B cell (primary cell): Measurements from ENCODE around the gene PHACTR3. TPM values are rescaled to one million over a fixed set of nuclear protein-coding genes. Genes with fewer than 3 reads are reported as not detected.
A peak's percentile ranks its signal among the peaks of the same experiment; 100 is the strongest.

Source experiments
- ATAC-seq: fragments of 200-7000 bp; cut with Tn5 transposase; one replicate; pipeline ENCODE4 v1.10.0; 2021; ENCODE audit warnings: low read depth, mild to moderate bottlenecking, moderate number of reproducible peaks, moderate library complexity
- CTCF ChIA-PET: fragments of 350-600 bp; sonication (Branson Sonifier 250); formaldehyde crosslinking; loops from one replicate; lab custom pipeline; 2021; ENCODE audit warnings: antibody characterized with exemption, inconsistent platforms; lab: Charles Lee
- POLR2A ChIA-PET: fragments of 350-600 bp; sonication (Branson Sonifier 250); formaldehyde crosslinking; loops from one replicate; lab custom pipeline; 2021; ENCODE audit warnings: antibody characterized with exemption; lab: Charles Lee
- DNase-seq: peaks from one replicate; pipeline ENCODE4 v3.0.0; 2013
- H2AFZ ChIP-seq: 2 replicates; pipeline ENCODE4 v1.6.1; 2012; ENCODE audit warnings: mild to moderate bottlenecking, low read depth, low read length; ENCODE audit not compliant: insufficient read depth, poor library complexity, severe bottlenecking
- H3K27ac ChIP-seq, 2 donors: 1 replicate in 1 of 2; 2 replicates in 1 of 2; pipeline ENCODE4 v1.5.1; 2012 to 2013; ENCODE audit warnings: low read length in 2 of 2, mild to moderate bottlenecking in 2 of 2, moderate library complexity in 1 of 2
- H3K27me3 ChIP-seq, 4 experiments: fragments of 200-600 bp in 1 of 4; sonication (generic) in 1 of 4; replicated peaks in 1 of 4; 1 replicate in 2 of 4; 2 replicates in 2 of 4; pipeline versions ENCODE4 v1.6.1 to v1.7.0; 2013 to 2016; ENCODE audit warnings: low read length in 3 of 4, mild to moderate bottlenecking in 2 of 4, mixed read lengths in 1 of 4, moderate library complexity in 1 of 4; ENCODE audit not compliant: insufficient read depth in 4 of 4, control insufficient read depth in 3 of 4; ENCODE audit errors: control extremely low read depth in 1 of 4
- H3K36me3 ChIP-seq, 2 experiments: replicated peaks in 1 of 2; 1 replicate in 1 of 2; 2 replicates in 1 of 2; pipeline versions ENCODE4 v1.6.1 to v1.7.1; 2013; ENCODE audit warnings: low read length in 1 of 2; ENCODE audit not compliant: insufficient read depth in 2 of 2, control insufficient read depth in 1 of 2; ENCODE audit errors: control extremely low read depth in 1 of 2, extremely low read depth in 1 of 2
- H3K4me1 ChIP-seq, 2 donors: fragments of 200-600 bp in 1 of 2; sonication (generic) in 1 of 2; 1 replicate in 1 of 2; 2 replicates in 1 of 2; pipeline versions ENCODE4 v1.5.1 to v1.6.1; 2013 to 2017; ENCODE audit warnings: low read length in 2 of 2; ENCODE audit not compliant: control insufficient read depth in 2 of 2, insufficient read depth in 2 of 2
- H3K4me2 ChIP-seq: replicated peaks from 2 replicates; pipeline ENCODE3; 2012; ENCODE audit warnings: mild to moderate bottlenecking, low read depth, low read length; ENCODE audit not compliant: poor library complexity, severe bottlenecking
- H3K4me3 ChIP-seq, 5 experiments: fragments of 200-600 bp in 1 of 5; sonication (generic) in 1 of 5; 1 replicate in 3 of 5; 2 replicates in 2 of 5; pipeline versions ENCODE4 v1.5.1 to v1.7.0; 2011 to 2016; ENCODE audit warnings: low read length in 4 of 5, mild to moderate bottlenecking in 4 of 5, low read depth in 2 of 5, control low read depth in 1 of 5, moderate library complexity in 1 of 5; ENCODE audit not compliant: insufficient read depth in 1 of 5; ENCODE audit errors: control extremely low read depth in 1 of 5, extremely low read depth in 1 of 5
- H3K79me2 ChIP-seq: fragments of 200-600 bp; sonication (generic); one replicate; pipeline ENCODE4 v1.6.0; 2016; ENCODE audit warnings: low read length; ENCODE audit not compliant: control insufficient read depth, insufficient read depth
- H3K9ac ChIP-seq: fragments of 200-600 bp; sonication (generic); 2 replicates; pipeline ENCODE4 v1.6.1; 2017; ENCODE audit warnings: mild to moderate bottlenecking, low read length, moderate library complexity
- H3K9me3 ChIP-seq, 3 donors: one replicate each; pipeline versions ENCODE4 v1.6.1 to v1.7.1; 2013; ENCODE audit warnings: low read length in 2 of 3; ENCODE audit not compliant: control insufficient read depth in 2 of 3, insufficient read depth in 1 of 3; ENCODE audit errors: control extremely low read depth in 1 of 3
- H4K20me1 ChIP-seq: 2 replicates; pipeline ENCODE4 v1.6.0; 2012; ENCODE audit warnings: mild to moderate bottlenecking, low read length; ENCODE audit not compliant: insufficient read depth, control insufficient read depth, poor library complexity, severe bottlenecking
- H3K27ac Mint-ChIP-seq: one replicate; pipeline ENCODE4 v1.8.0; 2021; ENCODE audit warnings: mixed read lengths
- H3K27me3 Mint-ChIP-seq: one replicate; pipeline ENCODE4 v1.8.0; 2021; ENCODE audit warnings: mixed read lengths
- H3K4me1 Mint-ChIP-seq: one replicate; pipeline ENCODE4 v1.8.0; 2021; ENCODE audit warnings: mixed read lengths
- H3K4me3 Mint-ChIP-seq: one replicate; pipeline ENCODE4 v1.8.0; 2021; ENCODE audit warnings: mixed read lengths
- H3K9me3 Mint-ChIP-seq: one replicate; pipeline ENCODE4 v1.8.0; 2022; ENCODE audit warnings: mixed read lengths; ENCODE audit not compliant: insufficient read depth
- EZH2 ChIP-seq: IDR thresholded peaks from 2 replicates; pipeline ENCODE4 v1.6.1; 2012; ENCODE audit warnings: borderline replicate concordance, low read depth, mild to moderate bottlenecking, moderate library complexity, low read length; ENCODE audit not compliant: insufficient read depth, poor library complexity, severe bottlenecking
- WGBS: methylation state at CpG from one replicate; pipeline ENCODE4 v1.1.5; 2013; ENCODE audit warnings: missing lambda C conversion rate; ENCODE audit not compliant: insufficient coverage; 5-methylcytosine and 5-hydroxymethylcytosine counted together
- intact Hi-C: fragments of 100-400 bp; cut with micrococcal nuclease; formaldehyde crosslinking; loops from one replicate; pipeline ENCODE4 v1.10.0; 2022
- polyA plus RNA-seq: library from polyadenylated mRNA; depleted of rRNA; stranded (reverse); fragments of >200 nt; gene quantifications from 2 replicates; pipeline ENCODE4 v1.2.3, GENCODE V29; 2012
- total RNA-seq, 2 donors: library from RNA; stranded (reverse); fragments of 120-200 nt in 1 of 2; gene quantifications; 1 replicate in 1 of 2; 2 replicates in 1 of 2; pipeline versions ENCODE4 v1.2.3 to v1.2.4, GENCODE V29; 2013 to 2022
- TF ChIP-seq, protein P1 (sequence below): fragments of 200-600 bp; IDR thresholded peaks from one replicate; pipeline ENCODE4 v1.8.0; 2022; ENCODE audit warnings: antibody characterized with exemption, mild to moderate bottlenecking

Gene PHACTR3
- total and polyA plus RNA-seq, 2 donors (not counting 1 experiment from before 2014, with no cell fraction given): not detected

DNA sequence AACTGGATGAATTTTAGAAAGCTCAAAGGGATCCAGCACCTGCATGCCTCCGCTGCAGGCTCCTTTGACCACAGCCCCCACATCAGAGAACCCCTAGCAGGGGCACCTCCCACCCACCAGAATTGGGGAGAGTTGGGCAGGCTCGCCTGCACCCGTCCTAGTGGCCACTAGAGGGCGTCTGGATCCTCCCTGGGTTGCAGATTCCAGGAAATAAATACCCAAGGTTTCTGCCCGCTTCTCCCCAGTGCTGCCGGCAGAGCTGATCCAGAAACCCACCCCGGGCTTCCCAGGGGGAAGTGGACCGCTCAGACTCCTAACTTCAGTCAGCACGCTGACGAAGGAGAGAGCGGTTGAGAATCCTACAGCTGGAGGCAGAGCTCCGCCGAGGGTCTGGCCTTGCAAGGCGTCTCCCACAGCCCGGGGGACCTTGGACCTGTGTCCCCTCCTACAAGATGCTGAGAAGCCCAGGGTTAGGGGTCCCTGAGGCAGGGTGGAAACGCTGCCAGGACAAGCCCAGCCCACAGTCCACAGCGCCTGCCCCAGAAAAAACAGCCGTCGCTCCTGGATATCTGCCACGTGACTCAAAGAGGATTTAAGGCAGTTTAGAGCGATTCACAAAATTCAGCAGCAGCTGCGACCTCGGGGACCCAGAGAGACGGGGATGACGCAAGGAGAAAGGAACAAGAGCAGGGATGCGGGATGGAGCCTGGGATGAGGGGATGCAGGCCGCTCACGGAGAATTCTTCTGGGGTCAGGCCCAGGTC, 32.6 kb upstream of the PHACTR3 start:
- 8% methylated on average over 28 of the region's 28 CpGs for WGBS
- peaks cover 0 to 3% (median 3%) of the 10 kb centered on the region in 4 experiments for H3K27me3 ChIP-seq
- H3K9ac ChIP-seq: peak overlapping the region; percentile 61
- H3K4me1 ChIP-seq: peaks cover 5 to 6% of the 10 kb centered on the region in 2 donors
- peak overlapping the region; percentile 71 for H3K4me2 ChIP-seq
- intact Hi-C loops: no loop called here
- H4K20me1 ChIP-seq: no peaks in the 10 kb centered on the region
- no peak for TF ChIP-seq EZH2
- TF ChIP-seq, protein P1, sequence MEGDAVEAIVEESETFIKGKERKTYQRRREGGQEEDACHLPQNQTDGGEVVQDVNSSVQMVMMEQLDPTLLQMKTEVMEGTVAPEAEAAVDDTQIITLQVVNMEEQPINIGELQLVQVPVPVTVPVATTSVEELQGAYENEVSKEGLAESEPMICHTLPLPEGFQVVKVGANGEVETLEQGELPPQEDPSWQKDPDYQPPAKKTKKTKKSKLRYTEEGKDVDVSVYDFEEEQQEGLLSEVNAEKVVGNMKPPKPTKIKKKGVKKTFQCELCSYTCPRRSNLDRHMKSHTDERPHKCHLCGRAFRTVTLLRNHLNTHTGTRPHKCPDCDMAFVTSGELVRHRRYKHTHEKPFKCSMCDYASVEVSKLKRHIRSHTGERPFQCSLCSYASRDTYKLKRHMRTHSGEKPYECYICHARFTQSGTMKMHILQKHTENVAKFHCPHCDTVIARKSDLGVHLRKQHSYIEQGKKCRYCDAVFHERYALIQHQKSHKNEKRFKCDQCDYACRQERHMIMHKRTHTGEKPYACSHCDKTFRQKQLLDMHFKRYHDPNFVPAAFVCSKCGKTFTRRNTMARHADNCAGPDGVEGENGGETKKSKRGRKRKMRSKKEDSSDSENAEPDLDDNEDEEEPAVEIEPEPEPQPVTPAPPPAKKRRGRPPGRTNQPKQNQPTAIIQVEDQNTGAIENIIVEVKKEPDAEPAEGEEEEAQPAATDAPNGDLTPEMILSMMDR: peak; percentile 100
- ATAC-seq (peak; percentile 71), DNase-seq (peak; percentile 60)
- no peaks in the 10 kb centered on the region for H3K36me3 ChIP-seq
- H3K9me3 Mint-ChIP-seq: peaks cover 2% of the 10 kb centered on the region
- peak overlapping the region; percentile 71 for H2AFZ ChIP-seq
- ChIA-PET POLR2A (no interaction called here), CTCF (interaction anchor here (0.9 to 3.5 kb wide), 13 partner anchors 10 to 742 kb away, joined by 3 to 27 read pairs (median 5); no protein-coding TSS in a partner anchor)
- peak overlapping the region; percentile 68 for H3K4me3 Mint-ChIP-seq
- H3K27me3 Mint-ChIP-seq: peaks cover 42% of the 10 kb centered on the region
- no peak overlapping the region for H3K27ac ChIP-seq
- H3K9me3 ChIP-seq: no peaks in the 10 kb centered on the region
- peaks cover 3% of the 10 kb centered on the region for H3K4me1 Mint-ChIP-seq
- H3K79me2 ChIP-seq: no peaks in the 10 kb centered on the region
- H3K4me3 ChIP-seq: peak overlapping the region in 4 of 5 experiments; percentile 18 to 55 (median 46)
- no peak overlapping the region for H3K27ac Mint-ChIP-seq

DNA sequence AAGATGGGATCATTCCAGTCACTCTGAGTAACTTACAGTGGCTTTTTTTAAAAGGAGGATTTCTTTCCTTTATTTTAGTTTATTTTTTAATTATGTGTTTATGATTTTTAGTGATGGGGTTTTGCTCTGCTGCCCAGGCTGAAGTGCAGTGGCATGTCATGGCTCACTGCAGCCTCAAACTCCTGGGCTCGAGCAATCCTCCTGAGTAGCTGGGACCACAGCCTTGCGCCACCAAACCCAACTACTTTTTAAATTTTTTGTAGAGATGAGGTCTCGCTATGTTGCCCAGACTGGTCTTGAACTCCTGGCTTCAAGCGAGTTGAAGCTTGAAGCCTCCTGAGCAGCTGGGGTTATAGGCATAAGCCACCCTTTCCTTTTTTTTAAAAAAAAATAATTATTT, 31.8 kb upstream of the PHACTR3 start:
- ATAC-seq (no peak), DNase-seq (no peak)
- Histone ChIP-seq H3K79me2 (no peaks in the 10 kb centered on the region), H4K20me1 (no peaks in the 10 kb centered on the region), H3K27ac (no peak overlapping the region), H3K27me3 (peaks cover 0 to 6% (median 3%) of the 10 kb centered on the region in 4 experiments), H3K4me2 (no peak overlapping the region), H3K4me3 (no peak overlapping the region), H3K9ac (no peak overlapping the region), H3K4me1 (peaks cover 5 to 6% of the 10 kb centered on the region in 2 donors), H3K9me3 (no peaks in the 10 kb centered on the region), H2AFZ (peak overlapping the region; percentile 71), H3K36me3 (no peaks in the 10 kb centered on the region)
- WGBS: no CpG with 5 or more reads among the region's 4 CpGs
- TF ChIP-seq, protein P1: no peak
- no peak for TF ChIP-seq EZH2
- Mint-ChIP-seq H3K4me3 (no peak overlapping the region), H3K27me3 (peaks cover 43% of the 10 kb centered on the region), H3K9me3 (peaks cover 2% of the 10 kb centered on the region), H3K4me1 (peaks cover 3% of the 10 kb centered on the region), H3K27ac (no peak overlapping the region)
- POLR2A ChIA-PET: no interaction called here
- CTCF ChIA-PET: interaction anchor here (1.1 to 3.5 kb wide), 5 partner anchors 11 to 55 kb away, joined by 3 to 27 read pairs (median 4); no protein-coding TSS in a partner anchor
- intact Hi-C loops: no loop called here
